MV-4-11 (cell line): Measurements from ENCODE around the gene RBM3.
A peak's percentile ranks its signal among the peaks of the same experiment; 100 is the strongest.
"Not testable (repeated sequence)": the region's sequence is repeated elsewhere in the genome, so short reads cannot be mapped to it uniquely, and the experiment has no call there.

Source experiments
- DNase-seq: peaks from one replicate; lab custom pipeline; 2025; lab: John Stamatoyannopoulos, UW

RBM3 gene

GRCh38 chrX:48574270-48575266 lies at the start of gene RBM3:
TSS of gene RBM3 (plus strand) at chrX:48574484. CDS start at chrX:48575181, 697 bp downstream.
- peak; percentile 91 for DNase-seq

DNA sequence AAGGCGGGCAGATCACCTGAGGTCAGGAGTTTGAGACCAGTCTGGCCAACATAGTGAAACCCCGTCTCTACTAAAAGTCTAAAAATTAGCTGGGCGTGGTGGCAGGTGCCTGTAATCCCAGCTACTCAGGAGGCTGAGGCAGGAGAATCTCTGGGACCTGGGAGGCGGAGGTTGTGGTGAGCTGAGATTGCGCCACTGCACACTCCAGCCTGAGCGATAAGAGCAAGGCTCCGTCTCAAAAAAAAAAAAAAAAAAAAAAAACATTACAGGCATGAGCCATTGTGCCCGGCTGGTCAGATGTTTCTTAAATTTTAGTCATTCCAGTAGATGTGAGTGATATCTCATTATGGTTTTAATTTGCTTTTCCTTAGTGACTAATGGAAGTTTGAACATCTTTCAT lies 48.4 kb upstream of the RBM3 start:
- not testable (repeated sequence) for DNase-seq

DNA sequence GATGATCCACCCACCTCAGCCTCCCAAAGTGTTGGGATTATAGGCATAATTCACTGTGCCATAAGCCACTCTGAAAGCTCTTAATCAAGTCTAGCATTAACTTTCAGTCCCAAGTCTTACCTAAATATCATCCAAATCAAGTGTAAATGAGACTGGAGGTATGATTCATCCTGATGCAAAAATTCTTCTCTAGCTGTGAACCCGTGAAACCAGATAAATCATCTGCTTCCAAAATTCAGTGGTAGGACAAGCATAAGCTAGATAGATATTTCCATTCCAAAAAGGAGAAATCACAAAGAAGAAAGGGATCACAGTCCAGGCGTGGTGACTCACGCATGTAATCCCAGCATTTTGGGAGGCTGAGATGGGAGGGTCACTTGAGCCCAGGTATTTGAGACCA lies 43.5 kb upstream of the RBM3 start:
- no peak for DNase-seq

- peak; percentile 50 for DNase-seq
Observed at GRCh38 chrX:48531358-48531959, 42.8 kb upstream of the RBM3 start.

- DNase-seq, result no peak
Observed at GRCh38 chrX:48532161-48532560, 42.1 kb upstream of the RBM3 start.

- no peak for DNase-seq
Observed at GRCh38 chrX:48533165-48533564, 41.1 kb upstream of the RBM3 start.

DNA sequence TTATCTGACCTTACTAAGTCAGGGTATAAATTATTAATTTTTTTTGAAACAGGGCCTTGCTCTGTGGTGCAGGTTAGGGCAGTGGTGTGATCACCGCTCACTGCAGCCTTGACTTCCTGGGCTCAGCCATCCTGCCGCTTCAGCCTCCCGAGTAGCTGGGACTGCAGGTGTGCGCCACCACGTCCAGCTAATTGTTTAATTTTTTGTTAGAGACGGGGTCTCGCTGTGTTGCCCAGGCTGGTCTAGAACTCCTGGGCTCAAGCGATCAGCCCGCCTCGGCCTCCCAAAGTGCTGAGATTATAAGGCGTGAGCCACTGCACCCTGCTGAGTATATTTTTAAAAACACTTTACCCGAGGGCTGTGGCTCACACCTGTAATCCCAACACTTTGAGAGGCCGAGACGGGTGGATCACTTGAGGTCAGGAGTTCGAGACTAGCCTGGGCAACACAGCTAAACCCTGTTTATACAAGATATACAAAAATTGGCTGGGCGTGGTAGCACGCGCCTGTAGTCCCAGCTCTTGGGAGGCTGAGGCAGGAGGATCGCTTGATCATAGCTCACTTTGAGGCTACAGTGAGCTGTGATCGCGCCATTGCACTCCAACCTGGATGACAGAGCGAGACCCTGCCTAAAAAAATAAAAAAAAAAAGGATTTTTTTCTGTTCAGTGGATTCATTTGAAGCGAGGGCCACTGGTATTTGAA lies 35.5 kb upstream of the RBM3 start:
- DNase-seq, result no peak

GRCh38 chrX:48539345-48540027 lies 34.8 kb upstream of the RBM3 start, which contains the start of gene TBC1D25:
TSS of gene TBC1D25 (plus strand) at chrX:48539714. CDS start at chrX:48539798, 84 bp downstream.
- DNase-seq, result peak; percentile 97

- peak; percentile 29 for DNase-seq
Observed at GRCh38 chrX:48540028-48540375, 34.3 kb upstream of the RBM3 start.

GRCh38 chrX:48540480-48540879 lies 33.8 kb upstream of the RBM3 start:
- no peak for DNase-seq

DNA sequence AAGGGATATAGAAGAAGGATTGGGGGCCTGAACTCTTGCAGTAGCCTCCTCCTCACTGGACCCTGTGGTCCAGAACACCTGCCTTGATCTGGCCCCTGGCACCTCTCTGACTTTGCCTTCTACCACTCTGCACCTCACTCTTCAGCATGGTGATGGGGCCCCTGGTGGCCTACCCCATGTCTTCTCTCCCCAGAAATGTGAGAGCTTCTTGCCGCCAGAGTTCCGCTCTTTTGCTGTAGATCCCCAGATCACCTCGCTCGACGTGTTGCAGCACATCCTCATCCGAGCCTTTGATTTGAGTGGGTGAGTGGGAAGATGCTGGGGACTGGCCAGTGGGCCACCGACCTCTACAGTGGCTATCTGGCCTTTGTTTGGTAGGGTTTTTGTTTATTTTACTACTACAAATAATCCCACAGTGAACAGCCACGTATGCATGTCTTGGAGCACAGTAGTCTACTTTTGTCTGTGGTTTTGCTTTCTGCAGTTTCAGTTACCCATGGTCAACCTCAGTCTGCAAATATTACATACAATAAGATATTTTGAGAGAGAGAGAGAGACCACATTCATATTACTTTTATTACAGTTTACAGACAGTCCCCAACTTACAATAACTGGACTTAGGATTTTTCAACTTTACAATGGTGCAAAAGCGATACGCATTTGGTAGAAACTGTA lies 33.0 kb upstream of the RBM3 start:
- peak; percentile 38 for DNase-seq

DNA sequence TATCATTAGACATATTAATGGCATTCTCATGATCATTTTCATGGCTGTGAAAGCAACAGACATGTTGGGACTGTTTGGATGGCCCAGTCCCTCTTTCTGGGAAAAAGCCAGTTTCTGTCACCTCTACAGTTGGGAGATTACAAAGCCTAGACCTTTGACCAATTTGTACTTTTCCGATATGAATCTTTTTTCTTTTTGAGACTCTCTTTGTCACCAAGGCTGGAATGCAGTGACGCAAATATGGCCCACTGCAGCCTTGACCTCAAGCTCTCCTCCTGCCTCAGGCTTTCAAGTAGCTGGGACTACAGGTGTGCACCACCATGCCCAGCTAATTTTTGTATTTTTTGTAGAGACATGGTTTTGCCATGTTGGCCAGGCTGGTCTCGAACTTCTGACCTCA lies 25.4 kb upstream of the RBM3 start:
- no peak for DNase-seq

GRCh38 chrX:48555731-48556325 lies 18.5 kb upstream of the RBM3 start:
- DNase-seq, result not testable (repeated sequence)

GRCh38 chrX:48558271-48558670 lies 16.0 kb upstream of the RBM3 start:
- no peak for DNase-seq

DNA sequence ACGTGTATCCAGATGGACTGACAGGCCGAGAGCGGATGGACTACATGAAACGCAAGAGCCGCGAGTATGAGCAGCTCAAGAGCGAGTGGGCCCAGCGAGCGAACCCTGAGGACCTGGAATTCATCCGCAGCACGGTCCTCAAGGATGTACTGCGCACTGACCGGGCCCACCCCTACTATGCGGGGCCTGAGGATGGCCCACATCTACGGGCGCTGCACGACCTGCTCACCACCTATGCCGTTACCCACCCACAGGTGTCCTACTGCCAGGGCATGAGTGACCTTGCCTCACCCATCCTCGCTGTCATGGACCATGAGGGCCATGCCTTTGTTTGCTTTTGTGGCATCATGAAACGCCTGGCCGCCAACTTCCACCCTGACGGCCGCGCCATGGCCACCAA lies 14.6 kb upstream of the RBM3 start:
- DNase-seq, result no peak

DNA sequence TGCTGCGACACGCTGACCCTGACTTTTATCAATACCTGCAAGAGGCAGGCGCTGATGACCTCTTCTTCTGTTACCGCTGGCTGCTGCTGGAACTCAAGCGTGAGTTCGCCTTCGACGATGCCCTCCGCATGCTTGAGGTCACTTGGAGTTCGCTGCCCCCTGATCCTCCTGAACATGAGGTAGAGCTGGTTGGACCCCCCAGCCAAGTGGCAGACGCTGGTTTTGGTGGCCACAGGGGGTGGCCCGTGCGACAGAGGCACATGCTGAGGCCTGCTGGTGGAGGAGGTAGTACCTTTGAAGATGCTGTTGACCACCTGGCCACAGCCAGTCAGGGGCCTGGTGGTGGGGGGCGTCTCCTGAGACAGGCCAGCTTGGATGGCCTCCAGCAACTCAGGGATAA lies 14.2 kb upstream of the RBM3 start:
- DNase-seq, result no peak

DNA sequence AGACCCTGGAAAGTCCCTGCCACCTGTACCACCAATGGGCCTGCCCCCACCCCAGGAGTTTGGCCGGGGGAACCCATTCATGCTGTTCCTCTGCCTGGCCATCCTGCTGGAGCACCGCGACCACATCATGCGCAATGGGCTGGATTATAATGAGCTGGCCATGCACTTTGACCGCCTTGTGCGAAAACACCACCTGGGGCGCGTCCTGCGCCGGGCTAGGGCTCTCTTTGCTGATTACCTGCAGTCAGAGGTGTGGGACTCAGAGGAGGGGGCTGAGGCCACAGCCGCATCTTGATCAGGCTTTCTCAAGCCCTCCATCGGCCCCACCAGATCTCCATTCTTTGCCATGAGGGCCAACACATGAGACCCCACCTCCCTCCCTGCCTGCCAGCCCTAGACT lies 13.6 kb upstream of the RBM3 start:
- no peak for DNase-seq

GRCh38 chrX:48569958-48570357 lies 4.3 kb upstream of the RBM3 start:
- peak; percentile 71 for DNase-seq

- no peak for DNase-seq
Observed at GRCh38 chrX:48573690-48574269, 504 bp upstream of the RBM3 start.

DNA sequence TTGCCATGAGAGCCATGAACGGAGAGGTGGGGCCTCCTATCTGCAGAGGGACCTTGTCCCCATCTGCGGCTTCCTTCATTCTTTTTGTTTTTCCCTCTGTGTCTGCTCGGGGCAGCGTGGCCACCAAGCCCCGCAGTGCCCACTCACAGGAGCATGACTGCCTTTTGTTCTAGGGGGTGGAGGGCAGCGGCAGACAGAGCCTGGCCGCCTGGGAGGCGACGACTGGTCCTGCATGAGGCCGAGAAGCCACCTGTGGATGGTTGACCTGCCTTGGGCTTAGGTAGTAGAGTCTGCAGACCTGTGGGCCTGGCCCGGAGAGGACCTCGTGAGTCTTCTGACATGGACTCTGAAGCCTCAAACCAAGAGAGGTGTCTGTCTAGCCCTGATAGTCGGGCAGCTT lies 1.4 kb downstream of the RBM3 start:
- no peak for DNase-seq

GRCh38 chrX:48576108-48576507 lies 1.8 kb downstream of the RBM3 start:
- no peak for DNase-seq
